Measurements from ENCODE around the gene TSPEAR. TPM values are rescaled to one million over a fixed set of nuclear protein-coding genes. Genes with fewer than 3 reads are reported as not detected.

Gene TSPEAR
- total and polyA plus RNA-seq, 10 donors, result 0.02 to 0.22 (median 0.03) TPM; not detected in 7

GRCh38 chr21:44695184-44695583 is 16.2 kb downstream of the TSPEAR start:
- Histone ChIP-seq H3K4me3 (no peak overlapping the region), H3K27ac (no peak overlapping the region), H3K4me1 (no peaks in the 10 kb centered on the region), H3K27me3 (replicated peaks in 1 of 7) (peaks cover 0 to 41% (median 30%) of the 10 kb centered on the region in 7 donors), H3K9me3 (peaks cover 0 to 28% (median 21%) of the 10 kb centered on the region in 8 donors), H3K36me3 (no peaks in the 10 kb centered on the region)
- TF ChIP-seq POLR2A (IDR thresholded peaks at IDR 0.05) (no peak), CTCF (IDR thresholded peaks at IDR 0.05 in 8 of 11, conservative IDR thresholded peaks at IDR 0.05 in 3 of 11) (no peak), POLR2AphosphoS5 (IDR thresholded peaks at IDR 0.05) (no peak)
- WGBS, 5 donors, result 63 to 75% (median 71%) methylated on average over 5 to 8 of the region's 8 CpGs
- DNase-seq, result no peak
- intact Hi-C loops (cut with DNase I; ENCODE audit: low total_unique reads), result no loop called here

GRCh38 chr21:44694776-44695175 is 16.6 kb downstream of the TSPEAR start:
- no peak for TF ChIP-seq POLR2A (IDR thresholded peaks at IDR 0.05)
- TF ChIP-seq CTCF (IDR thresholded peaks at IDR 0.05 in 8 of 11, conservative IDR thresholded peaks at IDR 0.05 in 3 of 11), result no peak
- TF ChIP-seq POLR2AphosphoS5 (IDR thresholded peaks at IDR 0.05), result no peak
- no peaks in the 10 kb centered on the region for H3K4me1 ChIP-seq
- H3K27ac ChIP-seq, result no peak overlapping the region
- peaks cover 0 to 28% (median 21%) of the 10 kb centered on the region in 8 donors for H3K9me3 ChIP-seq
- intact Hi-C loops (cut with DNase I; ENCODE audit: low total_unique reads), result no loop called here
- no peak for DNase-seq
- H3K27me3 ChIP-seq (replicated peaks in 1 of 7), result peaks cover 0 to 37% (median 26%) of the 10 kb centered on the region in 7 donors
- H3K36me3 ChIP-seq, result no peaks in the 10 kb centered on the region
- no peak overlapping the region for H3K4me3 ChIP-seq
- 60 to 66% (median 62%) methylated on average over 11 of the region's 11 CpGs for WGBS, 5 donors

- intact Hi-C loops (cut with DNase I; ENCODE audit: low total_unique reads), result no loop called here
- H3K9me3 ChIP-seq, result peaks cover 0 to 28% (median 21%) of the 10 kb centered on the region in 8 donors
- H3K4me3 ChIP-seq, result no peak overlapping the region
- no peaks in the 10 kb centered on the region for H3K36me3 ChIP-seq
- peaks cover 0 to 29% (median 12%) of the 10 kb centered on the region in 7 donors for H3K27me3 ChIP-seq (replicated peaks in 1 of 7)
- no peak for TF ChIP-seq POLR2AphosphoS5 (IDR thresholded peaks at IDR 0.05)
- no peak for TF ChIP-seq CTCF (IDR thresholded peaks at IDR 0.05 in 8 of 11, conservative IDR thresholded peaks at IDR 0.05 in 3 of 11)
- no peak for TF ChIP-seq POLR2A (IDR thresholded peaks at IDR 0.05)
- DNase-seq, result no peak
- WGBS, 5 donors, result 47 to 54% (median 49%) methylated on average over 2 of the region's 2 CpGs
- no peak overlapping the region for H3K27ac ChIP-seq
- H3K4me1 ChIP-seq, result no peaks in the 10 kb centered on the region
These were observed 18.4 kb downstream of the TSPEAR start for GRCh38 chr21:44692798-44693512.

- WGBS, 5 donors, result 67 to 82% (median 78%) methylated on average over 2 of the region's 2 CpGs
- no peaks in the 10 kb centered on the region for H3K4me1 ChIP-seq
- no peak for TF ChIP-seq CTCF (IDR thresholded peaks at IDR 0.05 in 8 of 11, conservative IDR thresholded peaks at IDR 0.05 in 3 of 11)
- TF ChIP-seq POLR2A (IDR thresholded peaks at IDR 0.05), result no peak
- TF ChIP-seq POLR2AphosphoS5 (IDR thresholded peaks at IDR 0.05), result no peak
- intact Hi-C loops (cut with DNase I; ENCODE audit: low total_unique reads), result no loop called here
- no peak overlapping the region for H3K4me3 ChIP-seq
- no peak for DNase-seq
- no peak overlapping the region for H3K27ac ChIP-seq
- H3K9me3 ChIP-seq, result peaks cover 0 to 28% (median 21%) of the 10 kb centered on the region in 8 donors
- no peaks in the 10 kb centered on the region for H3K36me3 ChIP-seq
- H3K27me3 ChIP-seq (replicated peaks in 1 of 7), result peaks cover 0 to 29% (median 0%) of the 10 kb centered on the region in 7 donors
These were observed 19.7 kb downstream of the TSPEAR start for GRCh38 chr21:44691686-44692085.

Data from spleen (tissue), 11 donors.